ENCODE data around the gene MACROH2A2. TPM values are rescaled to one million over a fixed set of nuclear protein-coding genes. Genes with fewer than 3 reads are reported as not detected.
"Not testable (repeated sequence)": the region's sequence is repeated elsewhere in the genome, so short reads cannot be mapped to it uniquely, and the experiment has no call there.

The MACROH2A2 gene
- total RNA-seq, 3 donors from 2014 or later = 7.3 to 13.6 (median 8.7) TPM

DNA sequence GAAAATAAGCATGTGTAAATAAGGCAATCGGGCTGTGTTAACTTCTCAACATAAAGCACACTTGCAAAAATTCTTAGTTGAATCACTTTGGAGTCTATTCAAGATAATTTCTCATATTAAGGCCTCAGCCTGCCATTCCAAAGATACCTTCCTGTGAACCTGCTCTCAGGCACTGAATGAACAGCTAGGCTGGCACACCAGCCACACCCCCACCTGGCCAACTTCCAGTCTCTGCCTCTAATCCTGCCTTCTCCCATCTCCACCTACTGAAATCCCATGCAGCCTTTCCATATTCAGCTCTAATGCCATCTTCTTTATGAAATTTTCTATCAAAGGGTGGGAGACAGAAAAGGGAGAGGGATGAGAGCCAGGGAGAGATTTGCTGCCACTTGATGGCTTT, 17.1 kb upstream of the MACROH2A2 start:
- peaks cover 9% of the 10 kb centered on the region for H3K9me3 ChIP-seq
- no peak overlapping the region for H3K4me3 ChIP-seq
- DNase-seq (peak in 1 of 3 donors; percentile 23), ATAC-seq (no peak)
- TF ChIP-seq, protein P1, sequence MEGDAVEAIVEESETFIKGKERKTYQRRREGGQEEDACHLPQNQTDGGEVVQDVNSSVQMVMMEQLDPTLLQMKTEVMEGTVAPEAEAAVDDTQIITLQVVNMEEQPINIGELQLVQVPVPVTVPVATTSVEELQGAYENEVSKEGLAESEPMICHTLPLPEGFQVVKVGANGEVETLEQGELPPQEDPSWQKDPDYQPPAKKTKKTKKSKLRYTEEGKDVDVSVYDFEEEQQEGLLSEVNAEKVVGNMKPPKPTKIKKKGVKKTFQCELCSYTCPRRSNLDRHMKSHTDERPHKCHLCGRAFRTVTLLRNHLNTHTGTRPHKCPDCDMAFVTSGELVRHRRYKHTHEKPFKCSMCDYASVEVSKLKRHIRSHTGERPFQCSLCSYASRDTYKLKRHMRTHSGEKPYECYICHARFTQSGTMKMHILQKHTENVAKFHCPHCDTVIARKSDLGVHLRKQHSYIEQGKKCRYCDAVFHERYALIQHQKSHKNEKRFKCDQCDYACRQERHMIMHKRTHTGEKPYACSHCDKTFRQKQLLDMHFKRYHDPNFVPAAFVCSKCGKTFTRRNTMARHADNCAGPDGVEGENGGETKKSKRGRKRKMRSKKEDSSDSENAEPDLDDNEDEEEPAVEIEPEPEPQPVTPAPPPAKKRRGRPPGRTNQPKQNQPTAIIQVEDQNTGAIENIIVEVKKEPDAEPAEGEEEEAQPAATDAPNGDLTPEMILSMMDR (IDR thresholded peaks at IDR 0.05) = no peak
- no peaks in the 10 kb centered on the region for H3K36me3 ChIP-seq (ENCODE audit: low read depth)
- intact Hi-C loops (cut with DNase I, micrococcal nuclease) = no loop called here
- H3K4me1 ChIP-seq (ENCODE audit: low read depth) = no peaks in the 10 kb centered on the region

DNA sequence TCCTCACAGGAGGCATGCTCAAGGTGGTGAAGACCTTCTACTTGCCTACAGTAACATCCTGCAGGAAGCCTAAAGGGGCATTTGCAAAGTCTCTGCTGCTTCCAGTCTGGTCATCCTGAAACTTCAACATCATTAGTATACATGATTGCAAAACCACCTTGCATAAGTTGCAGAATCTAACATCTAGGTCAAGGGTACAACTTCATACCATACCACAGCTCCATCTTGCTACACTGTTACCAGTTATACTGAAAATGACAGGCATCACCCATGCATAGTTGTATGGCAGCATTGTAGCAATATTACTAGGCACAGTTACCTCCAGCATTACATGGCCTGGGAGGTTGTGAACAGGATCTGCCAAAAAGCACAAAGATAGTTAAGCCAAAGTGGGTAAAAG, 13.7 kb upstream of the MACROH2A2 start:
- intact Hi-C loops (cut with DNase I, micrococcal nuclease) = no loop called here
- ATAC-seq (no peak), DNase-seq (no peak)
- H3K36me3 ChIP-seq (ENCODE audit: low read depth) = no peaks in the 10 kb centered on the region
- H3K4me1 ChIP-seq (ENCODE audit: low read depth) = no peaks in the 10 kb centered on the region
- H3K9me3 ChIP-seq = peaks cover 6% of the 10 kb centered on the region
- TF ChIP-seq, protein P1 (IDR thresholded peaks at IDR 0.05) = no peak
- no peak overlapping the region for H3K4me3 ChIP-seq

DNA sequence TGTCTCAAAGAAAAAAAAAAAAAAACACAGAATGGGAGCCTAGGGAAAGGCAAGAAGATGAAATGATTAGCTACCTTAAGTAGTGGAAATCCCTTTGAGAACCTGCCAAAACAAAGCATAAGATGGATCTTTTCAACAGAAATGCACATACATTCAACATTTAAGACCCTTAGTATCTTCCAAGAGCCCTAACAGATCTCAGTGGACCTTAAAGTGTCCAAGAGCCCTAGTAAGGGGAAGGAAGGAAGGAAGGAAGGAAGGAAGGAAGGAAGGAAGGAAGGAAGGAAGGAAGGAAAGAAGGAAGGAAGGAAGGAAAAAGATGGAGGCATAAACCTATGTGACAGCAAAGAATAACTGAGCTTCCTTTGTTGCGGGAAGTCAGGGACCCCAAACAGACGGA, 11.6 kb upstream of the MACROH2A2 start:
- Histone ChIP-seq H3K4me3 (no peak overlapping the region), H3K36me3 (ENCODE audit: low read depth) (no peaks in the 10 kb centered on the region), H3K9me3 (peaks cover 6% of the 10 kb centered on the region), H3K4me1 (ENCODE audit: low read depth) (no peaks in the 10 kb centered on the region)
- TF ChIP-seq, protein P1 (IDR thresholded peaks at IDR 0.05) = no peak
- ATAC-seq (no peak), DNase-seq (no peak)
- intact Hi-C loops (cut with DNase I, micrococcal nuclease) = no loop called here

DNA sequence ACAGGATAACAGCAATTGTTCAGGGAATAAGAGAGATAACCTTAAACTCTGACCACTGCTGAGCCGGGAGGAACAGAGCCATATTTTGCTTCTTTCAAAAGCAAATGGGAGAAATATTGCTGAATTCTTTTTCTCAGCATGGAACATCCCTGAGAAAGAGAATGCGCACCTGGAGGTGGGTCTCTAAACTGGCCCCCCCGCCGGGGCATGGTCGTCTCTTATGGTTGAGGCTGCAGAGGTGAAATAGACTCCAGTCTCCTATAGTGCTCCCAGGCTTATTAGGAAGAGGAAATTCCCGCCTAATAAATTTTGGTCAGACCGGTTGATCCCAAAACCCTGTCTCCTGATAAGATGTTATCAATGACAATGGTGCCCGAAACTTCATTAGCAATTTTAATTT, 10.9 kb upstream of the MACROH2A2 start:
- H3K4me3 ChIP-seq; ATAC-seq; intact Hi-C loops (cut with DNase I, micrococcal nuclease); H3K4me1 ChIP-seq (ENCODE audit: low read depth); H3K9me3 ChIP-seq; DNase-seq; H3K36me3 ChIP-seq (ENCODE audit: low read depth): not testable (repeated sequence)

DNA sequence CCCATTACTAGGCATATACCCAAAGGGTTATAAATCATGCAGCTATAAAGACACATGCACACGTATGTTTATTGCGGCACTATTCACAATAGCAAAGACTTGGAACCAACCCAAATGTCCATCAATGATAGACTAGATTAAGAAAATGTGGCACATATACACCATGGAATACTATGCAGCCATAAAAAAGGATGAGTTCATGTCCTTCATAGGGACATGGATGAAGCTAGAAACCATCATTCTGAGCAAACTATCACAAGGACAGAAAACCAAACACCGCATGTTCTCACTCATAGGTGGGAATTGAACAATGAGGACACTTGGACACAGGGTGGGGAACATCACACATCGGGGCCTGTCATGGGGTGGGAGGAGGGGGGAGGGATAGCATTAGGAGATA, 5.6 kb upstream of the MACROH2A2 start:
- intact Hi-C loops (cut with DNase I, micrococcal nuclease); H3K36me3 ChIP-seq (ENCODE audit: low read depth); DNase-seq; H3K4me3 ChIP-seq; H3K4me1 ChIP-seq (ENCODE audit: low read depth); H3K9me3 ChIP-seq; ATAC-seq: not testable (repeated sequence)

DNA sequence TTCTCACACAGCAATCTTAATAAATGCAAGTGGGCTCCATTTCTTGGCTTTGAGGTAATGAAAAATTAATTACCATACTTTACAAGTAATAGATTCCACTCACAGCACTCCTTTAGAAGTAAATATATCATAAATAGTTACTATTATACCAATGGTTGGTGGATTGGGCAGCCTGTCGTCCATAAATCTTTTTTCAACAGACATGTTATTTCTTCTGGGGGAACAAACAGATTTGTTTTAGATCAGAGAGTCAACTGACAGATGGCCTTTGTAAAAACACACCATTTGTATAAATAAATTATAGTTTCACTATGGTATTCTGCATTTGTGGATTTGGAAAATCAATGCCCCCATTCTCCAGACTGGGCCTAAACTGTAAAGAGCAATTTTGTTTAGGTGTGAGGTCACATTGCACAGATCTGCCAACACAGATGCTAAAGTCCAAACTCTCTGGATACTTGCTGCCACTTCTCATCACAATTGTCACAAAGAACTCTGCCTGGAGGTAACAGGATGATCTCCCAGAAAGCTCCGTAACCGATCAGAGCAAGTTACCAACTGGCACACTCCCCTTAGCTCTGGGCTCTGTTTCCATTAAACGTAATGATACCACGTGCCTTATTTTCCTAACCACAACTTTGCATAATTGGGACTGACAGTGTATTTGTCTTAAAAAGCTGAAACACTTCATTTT, 4.5 kb upstream of the MACROH2A2 start:
- no peak overlapping the region for H3K4me3 ChIP-seq
- no peaks in the 10 kb centered on the region for H3K36me3 ChIP-seq (ENCODE audit: low read depth)
- TF ChIP-seq, protein P1 (IDR thresholded peaks at IDR 0.05) = no peak
- ATAC-seq = no peak
- no peak for DNase-seq
- H3K9me3 ChIP-seq = no peaks in the 10 kb centered on the region
- peaks cover 7% of the 10 kb centered on the region for H3K4me1 ChIP-seq (ENCODE audit: low read depth)
- intact Hi-C loops (cut with DNase I, micrococcal nuclease) = no loop called here

DNA sequence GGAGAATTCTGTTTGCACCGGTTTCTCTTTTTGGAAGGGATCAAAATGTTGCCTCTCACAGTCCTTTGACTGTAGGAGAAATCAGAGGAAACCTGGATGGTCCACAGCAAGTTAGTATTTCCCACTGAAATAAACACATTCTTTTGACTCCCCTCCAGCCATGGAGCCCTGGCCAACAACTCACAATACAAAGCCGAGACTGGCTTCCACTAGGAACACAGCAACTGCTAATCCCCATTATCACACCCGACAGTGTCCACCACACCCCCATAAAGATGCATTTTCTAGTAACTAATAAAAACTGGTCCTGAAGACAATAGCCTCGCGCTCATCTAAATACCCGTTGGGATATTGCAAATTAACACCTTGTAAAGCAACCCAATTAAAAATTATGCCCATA, 798 bp upstream of the MACROH2A2 start:
- no peak for DNase-seq
- intact Hi-C loops (cut with DNase I, micrococcal nuclease) = no loop called here
- no peak for ATAC-seq

More for the DNA sequence above, 798 bp upstream of the MACROH2A2 start:
- Histone ChIP-seq H3K4me3 (no peak overlapping the region), H3K36me3 (ENCODE audit: low read depth) (no peaks in the 10 kb centered on the region), H3K9me3 (no peaks in the 10 kb centered on the region), H3K4me1 (ENCODE audit: low read depth) (peaks cover 7% of the 10 kb centered on the region)
- TF ChIP-seq, protein P1 (IDR thresholded peaks at IDR 0.05) = no peak

All from mucosa of descending colon (tissue), 3 donors.